A673 (cell line): ENCODE results near the gene TNS1. TPM values are rescaled to one million over a fixed set of nuclear protein-coding genes. Genes with fewer than 3 reads are reported as not detected.

Experiments
- BruUV-seq: library from RNA; stranded (reverse); fragments of 400-500 nt; replicated peaks from 2 replicates; lab custom pipeline; 2021; lab: Mats Ljungman, UMichigan
- CTCF ChIA-PET: fragments of 300-600 bp; sonication (Branson Sonifier 250); formaldehyde crosslinking; loops from one replicate; lab custom pipeline; 2022; ENCODE audit warnings: antibody characterized with exemption; lab: Charles Lee
- POLR2A ChIA-PET: fragments of 300-600 bp; sonication (Branson Sonifier 250); formaldehyde crosslinking; loops from one replicate; lab custom pipeline; 2022; ENCODE audit warnings: antibody characterized with exemption; ENCODE audit not compliant: low non-redundant PET; lab: Charles Lee
- DNase-seq: peaks from one replicate; pipeline ENCODE4 v3.0.0-alpha.2; 2015; ENCODE audit warnings: low spot score
- H3K27ac ChIP-seq: fragments of 200-600 bp; sonication (generic); 2 replicates; pipeline ENCODE4 v1.5.1; 2016; ENCODE audit warnings: mixed run types, low read depth, mild to moderate bottlenecking, mixed read lengths, antibody characterized with exemption, low read length; ENCODE audit not compliant: poor library complexity, severe bottlenecking
- H3K27me3 ChIP-seq: fragments of 200-600 bp; sonication (generic); replicated peaks from 2 replicates; pipeline ENCODE4 v1.6.1; 2017; ENCODE audit warnings: mixed run types, low read depth, mild to moderate bottlenecking, mixed read lengths, antibody characterized with exemption, low read length; ENCODE audit not compliant: insufficient read depth, poor library complexity
- H3K36me3 ChIP-seq: fragments of 200-600 bp; sonication (generic); 2 replicates; pipeline ENCODE4 v1.6.1; 2016; ENCODE audit warnings: mixed run types, mild to moderate bottlenecking, mixed read lengths, antibody characterized with exemption, low read length; ENCODE audit not compliant: insufficient read depth, poor library complexity, severe bottlenecking
- H3K4me1 ChIP-seq: fragments of 200-600 bp; sonication (generic); 2 replicates; pipeline ENCODE4 v1.6.1; 2017; ENCODE audit warnings: mixed run types, mild to moderate bottlenecking, mixed read lengths, antibody characterized with exemption, low read length; ENCODE audit not compliant: insufficient read depth, poor library complexity, severe bottlenecking
- H3K4me3 ChIP-seq: fragments of 200-600 bp; sonication (generic); 2 replicates; pipeline ENCODE4 v1.5.1; 2016; ENCODE audit warnings: low read depth, mixed run types, mild to moderate bottlenecking, mixed read lengths, low read length; ENCODE audit not compliant: poor library complexity, severe bottlenecking
- H3K9me3 ChIP-seq: fragments of 200-600 bp; sonication (generic); 2 replicates; pipeline ENCODE4 v1.6.1; 2016; ENCODE audit warnings: mixed run types, low read depth, mild to moderate bottlenecking, mixed read lengths, antibody characterized with exemption, low read length; ENCODE audit not compliant: poor library complexity, severe bottlenecking
- EZH2 ChIP-seq: fragments of 200-600 bp; sonication (generic); IDR thresholded peaks from 2 replicates; pipeline ENCODE4 v1.6.1; 2017; ENCODE audit warnings: borderline replicate concordance, low read depth, mild to moderate bottlenecking, mixed read lengths, antibody characterized with exemption, low read length; ENCODE audit not compliant: poor library complexity, severe bottlenecking
- intact Hi-C: fragments of 100-400 bp; cut with micrococcal nuclease; formaldehyde crosslinking; loops from one replicate; pipeline ENCODE4 v1.10.0; 2022; ENCODE audit not compliant: unreplicated experiment
- total RNA-seq: library from RNA; stranded (reverse); gene quantifications from 2 replicates; pipeline ENCODE4 v1.2.3, GENCODE V29; 2021
- TF ChIP-seq, protein P1 (sequence below): fragments of 300-800, 200-600 bp; sonication (generic); conservative IDR thresholded peaks from 2 replicates; pipeline ENCODE4 v1.5.1; 2017; ENCODE audit warnings: low read depth, mild to moderate bottlenecking, antibody characterized with exemption, low read length, moderate library complexity, mixed read lengths

Gene TNS1
- total RNA-seq, 1 experiment from 2014 or later: 99.6 TPM

DNA sequence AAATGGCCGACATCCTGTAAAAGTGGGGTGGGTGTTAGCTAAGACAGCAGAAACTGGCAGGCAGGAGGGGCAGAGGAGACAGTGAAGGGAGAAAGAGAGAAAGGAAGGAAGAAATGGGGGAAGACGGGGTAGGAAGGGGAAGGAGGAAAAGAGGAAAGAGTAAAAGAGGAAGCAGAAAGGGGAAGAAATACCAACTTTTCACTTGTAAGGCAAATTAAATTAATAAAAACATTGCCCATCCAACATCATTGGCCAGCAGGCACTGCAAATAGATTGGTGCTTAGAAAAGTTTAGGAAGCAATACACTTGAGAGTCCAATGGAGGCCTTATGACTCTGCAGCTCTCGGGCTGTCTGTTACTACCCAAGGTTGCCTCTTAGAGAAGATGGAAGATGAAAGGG, 116.7 kb downstream of the TNS1 start:
- CTCF ChIA-PET: interaction anchor here (0.6 to 1.1 kb wide), 4 partner anchors 87 to 530 kb away, joined by 3 to 14 read pairs (median 5); no protein-coding TSS in a partner anchor
- BruUV-seq: no TSS peak
- no peak for DNase-seq
- TF ChIP-seq, protein P1, sequence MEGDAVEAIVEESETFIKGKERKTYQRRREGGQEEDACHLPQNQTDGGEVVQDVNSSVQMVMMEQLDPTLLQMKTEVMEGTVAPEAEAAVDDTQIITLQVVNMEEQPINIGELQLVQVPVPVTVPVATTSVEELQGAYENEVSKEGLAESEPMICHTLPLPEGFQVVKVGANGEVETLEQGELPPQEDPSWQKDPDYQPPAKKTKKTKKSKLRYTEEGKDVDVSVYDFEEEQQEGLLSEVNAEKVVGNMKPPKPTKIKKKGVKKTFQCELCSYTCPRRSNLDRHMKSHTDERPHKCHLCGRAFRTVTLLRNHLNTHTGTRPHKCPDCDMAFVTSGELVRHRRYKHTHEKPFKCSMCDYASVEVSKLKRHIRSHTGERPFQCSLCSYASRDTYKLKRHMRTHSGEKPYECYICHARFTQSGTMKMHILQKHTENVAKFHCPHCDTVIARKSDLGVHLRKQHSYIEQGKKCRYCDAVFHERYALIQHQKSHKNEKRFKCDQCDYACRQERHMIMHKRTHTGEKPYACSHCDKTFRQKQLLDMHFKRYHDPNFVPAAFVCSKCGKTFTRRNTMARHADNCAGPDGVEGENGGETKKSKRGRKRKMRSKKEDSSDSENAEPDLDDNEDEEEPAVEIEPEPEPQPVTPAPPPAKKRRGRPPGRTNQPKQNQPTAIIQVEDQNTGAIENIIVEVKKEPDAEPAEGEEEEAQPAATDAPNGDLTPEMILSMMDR: no peak
- TF ChIP-seq EZH2: no peak
- no peaks in the 10 kb centered on the region for H3K27me3 ChIP-seq
- POLR2A ChIA-PET: no interaction called here
- intact Hi-C loops: loop anchor here (5.0 kb wide), 1 partner anchor 101 kb away; no protein-coding TSS in a partner anchor
- peaks cover 49% of the 10 kb centered on the region for H3K36me3 ChIP-seq
- no peak overlapping the region for H3K4me3 ChIP-seq
- H3K4me1 ChIP-seq: no peaks in the 10 kb centered on the region
- H3K27ac ChIP-seq: no peak overlapping the region
- H3K9me3 ChIP-seq: no peaks in the 10 kb centered on the region

DNA sequence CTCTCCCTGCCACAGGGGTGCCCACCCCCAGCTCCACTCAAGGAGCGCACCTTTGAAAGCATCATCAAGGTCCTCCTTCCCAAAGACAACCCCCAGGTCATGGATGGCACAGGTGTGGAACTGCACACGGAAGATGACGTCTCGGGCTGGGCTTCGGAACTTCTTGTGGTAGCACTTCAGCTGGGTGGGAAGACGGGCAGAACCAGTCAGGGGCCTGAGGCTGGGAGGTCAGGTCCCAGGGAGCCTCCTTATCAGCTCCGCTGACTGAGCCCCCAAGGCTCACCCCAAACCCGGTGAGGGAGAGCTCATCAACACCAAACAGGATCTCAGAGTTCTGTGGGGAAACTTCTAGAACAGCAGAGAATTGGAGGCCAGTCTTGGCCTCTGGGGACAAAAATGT, 117.8 kb downstream of the TNS1 start:
- Histone ChIP-seq H3K4me3 (no peak overlapping the region), H3K9me3 (no peaks in the 10 kb centered on the region), H3K27ac (no peak overlapping the region), H3K36me3 (peaks cover 50% of the 10 kb centered on the region), H3K27me3 (no peaks in the 10 kb centered on the region), H3K4me1 (no peaks in the 10 kb centered on the region)
- no TSS peak for BruUV-seq
- TF ChIP-seq EZH2: no peak
- TF ChIP-seq, protein P1: no peak
- intact Hi-C loops: loop anchor here (5.0 kb wide), 1 partner anchor 102 kb away; no protein-coding TSS in a partner anchor
- ChIA-PET POLR2A (no interaction called here), CTCF (interaction anchor here (1.1 kb wide), 1 partner anchor 99 kb away, joined by 3 read pairs; no protein-coding TSS in a partner anchor)
- DNase-seq: no peak

GRCh38 chr2:217880891-217881290, 121.9 kb downstream of the TNS1 start:
- H3K9me3 ChIP-seq: no peaks in the 10 kb centered on the region
- H3K36me3 ChIP-seq: peaks cover 42% of the 10 kb centered on the region

More at GRCh38 chr2:217880891-217881290, 121.9 kb downstream of the TNS1 start:
- POLR2A ChIA-PET: no interaction called here
- no peak for DNase-seq
- no TSS peak for BruUV-seq
- CTCF ChIA-PET: no interaction called here
- H3K4me3 ChIP-seq: no peak overlapping the region
- intact Hi-C loops: no loop called here
- no peaks in the 10 kb centered on the region for H3K27me3 ChIP-seq
- no peaks in the 10 kb centered on the region for H3K4me1 ChIP-seq
- H3K27ac ChIP-seq: no peak overlapping the region
- TF ChIP-seq, protein P1: no peak
- no peak for TF ChIP-seq EZH2
